Measurements from ENCODE around the gene CDH22. TPM values are rescaled to one million over a fixed set of nuclear protein-coding genes. Genes with fewer than 3 reads are reported as not detected.

Gene CDH22
- total and polyA plus RNA-seq, 7 experiments from 2014 or later, result not detected

DNA sequence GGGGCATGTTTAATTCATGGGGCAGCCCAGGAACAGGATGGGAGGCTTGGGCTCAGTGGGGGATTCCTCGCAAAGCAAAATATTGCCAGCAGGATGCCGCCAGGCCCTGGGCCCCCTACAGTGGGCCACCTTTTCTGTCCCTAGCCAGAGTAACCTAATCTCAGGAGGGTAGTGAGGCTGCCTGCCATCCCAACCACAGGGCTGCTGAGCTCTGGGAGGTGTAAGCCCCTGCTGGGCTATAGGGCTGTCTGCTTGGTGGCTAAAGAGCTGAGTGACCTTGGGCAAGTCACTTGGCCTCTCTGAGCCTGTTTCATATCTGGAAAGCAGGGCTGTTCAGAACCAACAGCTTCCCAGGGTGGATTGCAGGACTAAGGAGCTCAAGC is 35.7 kb upstream of the CDH22 start:
- ChIA-PET CTCF (interaction anchor here (0.6 kb wide), 1 partner anchor 49 kb away, joined by 3 read pairs; no protein-coding TSS in a partner anchor), POLR2A (interaction anchor here (1.0 to 2.2 kb wide), 3 partner anchors 9 to 20 kb away, joined by 3 to 16 read pairs (median 4); no protein-coding TSS in a partner anchor)
- intact Hi-C loops (cut with micrococcal nuclease), result loop anchor here (1.0 to 10.0 kb wide), 2 partner anchors 19 to 209 kb away; no protein-coding TSS in a partner anchor
- Mint-ChIP-seq H3K27me3 (peaks cover 3 to 39% (median 10%) of the 10 kb centered on the region in 5 donors), H3K36me3 (peaks cover 0 to 4% (median 3%) of the 10 kb centered on the region in 5 donors), H3K9me3 (peaks cover 0 to 6% (median 0%) of the 10 kb centered on the region in 11 donors), H3K4me3 (peak overlapping the region in 8 of 10 donors; percentile 63 to 86 (median 82)), H3K4me1 (peaks cover 10 to 49% (median 34%) of the 10 kb centered on the region in 7 donors), H3K27ac (peak overlapping the region in 4 of 9 donors; percentile 60 to 91 (median 76))
- DNase-seq (no peak), ATAC-seq (no peak)
- H3K27ac ChIP-seq (ENCODE audit: low read depth, low read length), result no peak overlapping the region
- H3K9me3 ChIP-seq (ENCODE audit: control insufficient read depth in 2 of 3, low read length in 3 of 3), result no peaks in the 10 kb centered on the region
- H3K4me1 ChIP-seq (ENCODE audit: control insufficient read depth in 2 of 2, insufficient read depth in 2 of 2, low read length in 2 of 2), result peaks cover 8 to 15% of the 10 kb centered on the region in 2 donors
- no peak overlapping the region for H3K4me3 ChIP-seq (ENCODE audit: low read length)
- H3K36me3 ChIP-seq (ENCODE audit: control insufficient read depth in 2 of 3, insufficient read depth in 3 of 3, low read length in 3 of 3), result peaks cover 0 to 11% (median 0%) of the 10 kb centered on the region in 3 experiments
- no peaks in the 10 kb centered on the region for H3K27me3 ChIP-seq (ENCODE audit: control insufficient read depth in 2 of 2, insufficient read depth in 2 of 2, low read length in 2 of 2)

DNA sequence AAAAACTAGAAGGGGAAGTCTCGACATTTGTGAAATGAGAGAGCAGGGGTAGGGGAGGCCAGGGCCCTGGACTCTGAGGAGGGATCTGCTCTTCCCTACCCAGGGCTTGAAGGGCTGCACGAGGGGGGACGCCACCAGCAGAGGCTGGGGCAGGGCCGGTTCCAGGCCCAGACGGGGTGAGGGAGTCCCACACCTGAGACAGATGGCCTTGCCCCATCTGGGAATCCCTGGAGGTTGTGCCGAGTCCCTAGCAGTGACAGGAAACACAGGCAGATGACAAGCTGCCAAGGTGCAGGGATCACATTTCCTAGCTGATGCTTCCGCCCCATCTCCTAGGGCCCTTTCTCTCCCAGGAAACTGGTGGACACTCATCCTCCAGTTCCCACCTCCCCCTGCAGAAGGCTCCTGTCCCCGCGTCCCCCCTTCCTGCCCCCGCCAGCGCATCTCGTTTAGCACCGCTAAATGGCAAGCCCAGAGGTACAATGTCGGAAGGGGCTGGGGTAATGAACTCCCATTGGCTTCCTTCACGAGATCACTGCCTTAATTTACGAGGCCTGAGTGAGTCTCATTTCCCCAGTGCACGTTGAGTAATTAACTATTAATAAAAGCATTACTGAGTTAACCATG is 35.2 kb upstream of the CDH22 start:
- intact Hi-C loops (cut with micrococcal nuclease), result loop anchor here (1.0 to 10.0 kb wide), 2 partner anchors 20 to 209 kb away; no protein-coding TSS in a partner anchor
- H3K4me1 Mint-ChIP-seq, result peaks cover 10 to 46% (median 32%) of the 10 kb centered on the region in 7 donors
- Histone ChIP-seq H3K27me3 (ENCODE audit: control insufficient read depth in 2 of 2, insufficient read depth in 2 of 2, low read length in 2 of 2) (peaks cover 0 to 2% of the 10 kb centered on the region in 2 donors), H3K4me3 (ENCODE audit: low read length) (peak overlapping the region; percentile 32), H3K4me1 (ENCODE audit: control insufficient read depth in 2 of 2, insufficient read depth in 2 of 2, low read length in 2 of 2) (peaks cover 8 to 15% of the 10 kb centered on the region in 2 donors), H3K9me3 (ENCODE audit: control insufficient read depth in 2 of 3, low read length in 3 of 3) (no peaks in the 10 kb centered on the region), H3K36me3 (ENCODE audit: control insufficient read depth in 2 of 3, insufficient read depth in 3 of 3, low read length in 3 of 3) (peaks cover 0 to 11% (median 0%) of the 10 kb centered on the region in 3 experiments), H3K27ac (ENCODE audit: low read depth, low read length) (no peak overlapping the region)
- H3K27me3 Mint-ChIP-seq, result peaks cover 6 to 42% (median 15%) of the 10 kb centered on the region in 5 donors
- ATAC-seq (peak; percentile 36), DNase-seq (no peak)
- H3K27ac Mint-ChIP-seq, result peak overlapping the region in 7 of 9 donors; percentile 47 to 83 (median 76)
- peaks cover 0 to 4% (median 2%) of the 10 kb centered on the region in 5 donors for H3K36me3 Mint-ChIP-seq
- peaks cover 0 to 6% (median 0%) of the 10 kb centered on the region in 11 donors for H3K9me3 Mint-ChIP-seq
- peak overlapping the region in 9 of 10 donors; percentile 78 to 86 (median 83) for H3K4me3 Mint-ChIP-seq
- CTCF ChIA-PET, result no interaction called here
- POLR2A ChIA-PET, result interaction anchor here (0.7 to 2.2 kb wide), 4 partner anchors 10 to 20 kb away, joined by 3 to 16 read pairs (median 3); no protein-coding TSS in a partner anchor

DNA sequence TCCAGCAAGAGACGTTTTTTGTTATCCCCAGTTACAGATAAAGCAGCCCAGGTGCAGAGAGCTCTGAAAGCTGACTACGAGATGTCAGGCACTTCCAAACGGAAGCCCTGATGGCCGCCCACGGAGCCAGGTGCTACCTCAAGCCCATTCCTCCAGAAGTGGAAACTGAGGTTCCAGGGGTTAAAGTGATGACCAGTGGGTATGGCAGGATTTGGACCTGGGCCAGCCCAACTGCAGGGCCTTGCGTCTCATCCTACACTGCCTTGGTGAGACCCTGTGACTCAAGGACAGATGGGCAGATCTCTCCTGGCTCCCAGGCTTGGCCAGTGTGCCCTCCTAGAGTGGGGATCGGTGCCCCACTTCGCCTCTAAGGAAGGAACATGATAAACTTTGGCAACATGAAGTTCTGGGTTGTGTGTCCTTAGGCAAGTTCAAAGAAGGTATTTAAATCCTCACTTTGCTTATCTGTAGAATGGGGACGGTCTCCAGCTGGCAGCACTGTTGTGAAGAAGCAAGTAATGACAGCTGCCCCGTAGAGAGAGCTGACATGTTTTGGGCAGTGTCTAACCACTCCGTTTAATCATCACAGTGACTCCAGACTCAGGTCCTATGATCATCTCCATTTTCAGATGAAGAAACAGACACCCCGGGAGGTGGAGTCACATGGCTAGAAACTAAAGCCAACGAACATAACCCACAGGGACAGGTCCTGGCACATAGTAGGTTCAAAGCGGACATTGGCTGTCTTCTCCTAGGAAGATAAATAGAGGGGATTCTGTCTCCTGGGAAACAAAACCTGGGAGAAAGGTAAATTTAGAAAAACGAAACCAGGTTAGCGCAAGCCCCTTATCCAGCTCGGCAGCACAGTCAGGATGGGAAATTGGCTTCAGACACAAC is 34.4 kb upstream of the CDH22 start:
- ChIA-PET CTCF (no interaction called here), POLR2A (interaction anchor here (0.7 to 2.2 kb wide), 6 partner anchors 9 to 56 kb away, joined by 3 to 16 read pairs (median 3); no protein-coding TSS in a partner anchor)
- no peak for ATAC-seq

DNA sequence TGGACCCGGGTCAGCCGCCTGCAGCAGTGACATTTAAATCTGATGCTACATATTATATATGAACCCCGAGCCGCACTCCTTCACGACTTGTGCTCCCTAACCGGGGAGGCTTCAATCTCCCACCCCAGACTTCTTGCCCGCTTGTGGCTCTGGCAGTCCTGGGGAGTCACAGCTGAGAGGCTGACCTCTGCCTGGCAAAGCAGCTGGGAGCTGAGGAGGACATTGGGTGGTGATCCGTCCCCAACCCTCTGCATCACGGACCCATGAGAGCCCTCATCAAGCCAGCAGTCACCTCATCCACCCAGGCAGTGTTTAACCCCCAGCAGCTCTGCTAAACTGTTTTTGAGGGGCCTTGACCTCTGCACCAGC is 33.7 kb upstream of the CDH22 start:
- ATAC-seq, result no peak
- intact Hi-C loops (cut with micrococcal nuclease), result loop anchor here in 1 of 2 donors (10.0 kb wide), 1 partner anchor 207 kb away; no protein-coding TSS in a partner anchor
- Mint-ChIP-seq H3K4me1 (peaks cover 9 to 46% (median 32%) of the 10 kb centered on the region in 7 donors), H3K27ac (peak overlapping the region in 1 of 9 donors; percentile 84), H3K36me3 (peaks cover 0 to 4% (median 2%) of the 10 kb centered on the region in 5 donors), H3K27me3 (peaks cover 6 to 42% (median 16%) of the 10 kb centered on the region in 5 donors), H3K9me3 (peaks cover 0 to 6% (median 0%) of the 10 kb centered on the region in 11 donors), H3K4me3 (peak overlapping the region in 3 of 10 donors; percentile 81 to 86 (median 85))
- ChIA-PET POLR2A (interaction anchor here (0.8 to 1.2 kb wide), 2 partner anchors 22 to 56 kb away, joined by 3 read pairs; no protein-coding TSS in a partner anchor), CTCF (no interaction called here)
- H3K9me3 ChIP-seq (ENCODE audit: control insufficient read depth in 2 of 3, low read length in 3 of 3), result no peaks in the 10 kb centered on the region
- peaks cover 0 to 2% (median 0%) of the 10 kb centered on the region in 3 experiments for H3K36me3 ChIP-seq (ENCODE audit: control insufficient read depth in 2 of 3, insufficient read depth in 3 of 3, low read length in 3 of 3)
- H3K4me1 ChIP-seq (ENCODE audit: control insufficient read depth in 2 of 2, insufficient read depth in 2 of 2, low read length in 2 of 2), result peaks cover 8 to 15% of the 10 kb centered on the region in 2 donors
- DNase-seq, result no peak
- H3K27me3 ChIP-seq (ENCODE audit: control insufficient read depth in 2 of 2, insufficient read depth in 2 of 2, low read length in 2 of 2), result peaks cover 0 to 6% of the 10 kb centered on the region in 2 donors
- no peak overlapping the region for H3K27ac ChIP-seq (ENCODE audit: low read depth, low read length)
- no peak overlapping the region for H3K4me3 ChIP-seq (ENCODE audit: low read length)

More for the DNA sequence above, 34.4 kb upstream of the CDH22 start:
- Mint-ChIP-seq H3K9me3 (peaks cover 0 to 6% (median 0%) of the 10 kb centered on the region in 11 donors), H3K36me3 (peaks cover 0 to 4% (median 2%) of the 10 kb centered on the region in 5 donors), H3K4me3 (peak overlapping the region in 9 of 10 donors; percentile 78 to 86 (median 83)), H3K27ac (peak overlapping the region in 8 of 9 donors; percentile 19 to 84 (median 56)), H3K27me3 (peaks cover 6 to 42% (median 16%) of the 10 kb centered on the region in 5 donors), H3K4me1 (peaks cover 10 to 46% (median 32%) of the 10 kb centered on the region in 7 donors)
- DNase-seq, result no peak
- H3K4me1 ChIP-seq (ENCODE audit: control insufficient read depth in 2 of 2, insufficient read depth in 2 of 2, low read length in 2 of 2), result peaks cover 8 to 15% of the 10 kb centered on the region in 2 donors
- no peaks in the 10 kb centered on the region for H3K9me3 ChIP-seq (ENCODE audit: control insufficient read depth in 2 of 3, low read length in 3 of 3)
- intact Hi-C loops (cut with micrococcal nuclease), result loop anchor here (1.0 to 10.0 kb wide), 2 partner anchors 21 to 208 kb away; no protein-coding TSS in a partner anchor
- H3K4me3 ChIP-seq (ENCODE audit: low read length), result peak overlapping the region; percentile 32
- H3K36me3 ChIP-seq (ENCODE audit: control insufficient read depth in 2 of 3, insufficient read depth in 3 of 3, low read length in 3 of 3), result peaks cover 0 to 9% (median 0%) of the 10 kb centered on the region in 3 experiments
- peaks cover 0 to 6% of the 10 kb centered on the region in 2 donors for H3K27me3 ChIP-seq (ENCODE audit: control insufficient read depth in 2 of 2, insufficient read depth in 2 of 2, low read length in 2 of 2)
- no peak overlapping the region for H3K27ac ChIP-seq (ENCODE audit: low read depth, low read length)

DNA sequence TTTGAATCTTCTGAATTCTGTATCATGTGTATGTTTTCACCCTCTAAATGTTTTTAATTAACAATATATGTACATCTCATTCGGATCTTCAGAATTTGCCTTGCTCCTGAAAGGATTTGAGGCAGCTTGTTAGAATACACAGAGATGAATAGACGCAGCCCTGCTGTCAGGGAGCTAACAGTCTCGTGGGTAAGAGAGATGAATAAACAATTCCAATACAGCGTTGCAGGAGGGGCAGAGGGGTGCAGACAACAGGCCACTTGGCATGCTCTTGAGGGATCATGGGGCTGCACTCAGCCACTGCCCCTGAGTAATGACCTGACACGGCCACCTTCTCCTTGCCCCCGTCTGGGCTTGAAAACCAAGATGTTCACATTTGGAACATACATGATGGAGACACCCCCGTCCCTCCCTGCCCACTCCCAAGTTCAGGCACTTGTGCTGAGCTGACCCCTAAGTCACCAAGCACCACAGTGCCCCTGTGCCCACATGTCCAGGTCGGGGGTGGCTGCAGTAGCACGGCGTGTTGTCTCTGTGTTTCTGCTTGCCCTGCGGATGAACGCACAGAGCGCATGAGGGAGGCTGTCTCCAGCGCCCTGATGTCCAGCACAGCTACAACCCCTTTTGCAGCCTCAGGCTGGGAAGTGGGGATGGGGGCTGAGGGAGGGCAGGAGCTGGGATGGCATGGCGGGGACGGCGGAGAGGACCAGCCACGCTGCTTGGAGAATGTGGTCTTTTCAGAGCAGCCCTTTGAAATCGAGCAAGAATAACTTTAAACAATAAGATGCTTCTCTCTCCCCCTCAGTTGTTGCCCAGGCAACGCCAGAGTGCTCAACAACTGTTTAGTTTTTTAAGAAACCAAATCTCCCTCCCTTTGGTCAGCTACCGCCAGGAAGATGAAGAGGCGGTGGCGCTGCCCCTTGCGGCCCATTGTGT is 33.0 kb upstream of the CDH22 start:
- H3K4me3 Mint-ChIP-seq, result peak overlapping the region in 3 of 10 donors; percentile 34 to 86 (median 57)
- DNase-seq, result no peak
- peaks cover 0 to 4% (median 0%) of the 10 kb centered on the region in 5 donors for H3K36me3 Mint-ChIP-seq
- peaks cover 6 to 42% (median 16%) of the 10 kb centered on the region in 5 donors for H3K27me3 Mint-ChIP-seq
- intact Hi-C loops (cut with micrococcal nuclease), result loop anchor here in 1 of 2 donors (10.0 kb wide), 1 partner anchor 207 kb away; no protein-coding TSS in a partner anchor
- H3K9me3 ChIP-seq (ENCODE audit: control insufficient read depth in 2 of 3, low read length in 3 of 3), result no peaks in the 10 kb centered on the region
- H3K4me1 Mint-ChIP-seq, result peaks cover 7 to 46% (median 32%) of the 10 kb centered on the region in 7 donors
- ChIA-PET POLR2A (interaction anchor here (0.8 to 1.2 kb wide), 2 partner anchors 23 to 57 kb away, joined by 3 read pairs; no protein-coding TSS in a partner anchor), CTCF (no interaction called here)
- no peaks in the 10 kb centered on the region for H3K36me3 ChIP-seq (ENCODE audit: control insufficient read depth in 2 of 3, insufficient read depth in 3 of 3, low read length in 3 of 3)
- no peak overlapping the region for H3K4me3 ChIP-seq (ENCODE audit: low read length)
- no peak overlapping the region for H3K27ac Mint-ChIP-seq
- H3K9me3 Mint-ChIP-seq, result peaks cover 0 to 6% (median 0%) of the 10 kb centered on the region in 11 donors
- no peak overlapping the region for H3K27ac ChIP-seq (ENCODE audit: low read depth, low read length)
- no peak for ATAC-seq
- H3K27me3 ChIP-seq (ENCODE audit: control insufficient read depth in 2 of 2, insufficient read depth in 2 of 2, low read length in 2 of 2), result peaks cover 0 to 6% of the 10 kb centered on the region in 2 donors
- H3K4me1 ChIP-seq (ENCODE audit: control insufficient read depth in 2 of 2, insufficient read depth in 2 of 2, low read length in 2 of 2), result peaks cover 8 to 15% of the 10 kb centered on the region in 2 donors

Measured in naive thymus-derived CD4-positive, alpha-beta T cell (primary cell).